HEK293 (cell line): ENCODE data around the gene SPOCK3.

Experiments used
- CTCF ChIA-PET: fragments of 350-600 bp; formaldehyde crosslinking; extraction: SDS; loops from one replicate; lab custom pipeline; 2021; ENCODE audit warnings: antibody characterized with exemption; lab: Yijun Ruan, JAX
- POLR2A ChIA-PET: fragments of 300-600 bp; formaldehyde crosslinking; extraction: SDS; loops from one replicate; lab custom pipeline; 2020; ENCODE audit warnings: antibody characterized with exemption, inconsistent platforms; lab: Yijun Ruan, JAX
- H3K27ac ChIP-seq: fragments of 200-500 bp; sonication (Bioruptor generic); 2 replicates; pipeline ENCODE4 v1.5.1; 2014; ENCODE audit warnings: low read depth, low read length, control low read depth, inconsistent platforms; ENCODE audit errors: extremely low read depth
- H3K36me3 ChIP-seq, 2 experiments: fragments of 200-500 bp in 1 of 2; sonication (Bioruptor generic) in 1 of 2; 1 replicate in 1 of 2; 2 replicates in 1 of 2; pipeline ENCODE4 v1.5.1; 2014 to 2017; ENCODE audit warnings: inconsistent platforms in 2 of 2, low read length in 2 of 2; ENCODE audit not compliant: control insufficient read depth in 2 of 2, insufficient read depth in 1 of 2
- H3K4me1 ChIP-seq: fragments of 200-500 bp; sonication (Bioruptor generic); 2 replicates; pipeline ENCODE4 v1.5.1; 2014; ENCODE audit warnings: mild to moderate bottlenecking, low read length, inconsistent platforms; ENCODE audit not compliant: control insufficient read depth, insufficient read depth
- H3K4me3 ChIP-seq: 2 replicates; pipeline ENCODE4 v1.5.1; 2011; ENCODE audit warnings: low read depth, mild to moderate bottlenecking, control low read depth, low read length, moderate library complexity
- H3K9me3 ChIP-seq: fragments of 200-500 bp; sonication (Bioruptor generic); 2 replicates; pipeline ENCODE4 v1.5.1; 2014; ENCODE audit warnings: low read depth, low read length, inconsistent platforms; ENCODE audit not compliant: control insufficient read depth, insufficient read depth
- GLIS1 ChIP-seq: fragments of 450-650 bp; formaldehyde crosslinking; IDR thresholded peaks from 2 replicates; pipeline ENCODE4 v1.5.1; 2016; ENCODE audit warnings: missing biosample characterization, missing genetic modification characterization
- HOXA7 ChIP-seq: sonication (generic); formaldehyde crosslinking; IDR thresholded peaks from 2 replicates; pipeline ENCODE4 v1.8.1; 2022; ENCODE audit warnings: missing genetic modification reagents, borderline replicate concordance
- KLF7 ChIP-seq: fragments of 450-650 bp; formaldehyde crosslinking; IDR thresholded peaks from 2 replicates; pipeline ENCODE4 v1.5.1; 2016; ENCODE audit warnings: missing biosample characterization, missing genetic modification characterization, borderline replicate concordance
- MZF1 ChIP-seq: fragments of 450-650 bp; formaldehyde crosslinking; IDR thresholded peaks from 2 replicates; pipeline ENCODE4 v1.5.1; 2017; ENCODE audit warnings: missing biosample characterization, missing genetic modification characterization, borderline replicate concordance
- OVOL3 ChIP-seq: fragments of 450-650 bp; formaldehyde crosslinking; IDR thresholded peaks from 2 replicates; pipeline ENCODE4 v1.5.1; 2016; ENCODE audit warnings: missing biosample characterization, missing genetic modification characterization
- PRDM1 ChIP-seq: fragments of 450-650 bp; formaldehyde crosslinking; IDR thresholded peaks from 2 replicates; pipeline ENCODE4; 2016; ENCODE audit warnings: missing biosample characterization, missing genetic modification characterization
- REST ChIP-seq: fragments of 450-650 bp; formaldehyde crosslinking; IDR thresholded peaks from 2 replicates; pipeline ENCODE4 v1.5.1; 2016; ENCODE audit warnings: missing biosample characterization, missing genetic modification characterization
- ZBTB21 ChIP-seq: fragments of 450-650 bp; formaldehyde crosslinking; IDR thresholded peaks from 2 replicates; pipeline ENCODE4 v1.5.1; 2017; ENCODE audit warnings: missing biosample characterization, missing genetic modification characterization
- ZBTB7A ChIP-seq: fragments of 450-650 bp; formaldehyde crosslinking; IDR thresholded peaks from 2 replicates; pipeline ENCODE4 v1.5.1; 2016; ENCODE audit warnings: low read depth, missing biosample characterization, missing genetic modification characterization
- ZNF10 ChIP-seq: fragments of 450-650 bp; formaldehyde crosslinking; IDR thresholded peaks from 2 replicates; pipeline ENCODE4 v1.5.1; 2017; ENCODE audit warnings: missing biosample characterization, missing genetic modification characterization
- ZNF19 ChIP-seq: fragments of 450-650 bp; formaldehyde crosslinking; IDR thresholded peaks from 2 replicates; pipeline ENCODE4; 2016; ENCODE audit warnings: missing biosample characterization, missing genetic modification characterization, low read depth
- ZNF24 ChIP-seq: fragments of 450-650 bp; formaldehyde crosslinking; IDR thresholded peaks from 2 replicates; pipeline ENCODE4 v1.5.1; 2016; ENCODE audit warnings: missing biosample characterization, missing genetic modification characterization
- ZNF274 ChIP-seq, 2 experiments: fragments of 200-500 bp in 1 of 2; fragments of 450-650 bp in 1 of 2; sonication (Bioruptor generic) in 1 of 2; formaldehyde crosslinking in 1 of 2; IDR thresholded peaks; 2 replicates each; pipeline versions ENCODE4 v1.5.1 to v1.6.1; 2014 to 2016; ENCODE audit warnings: borderline replicate concordance in 1 of 2, inconsistent platforms in 1 of 2, low read length in 1 of 2, missing biosample characterization in 1 of 2, missing genetic modification characterization in 1 of 2
- ZNF354C ChIP-seq: fragments of 450-650 bp; formaldehyde crosslinking; IDR thresholded peaks from 2 replicates; pipeline ENCODE4 v1.5.1; 2016; ENCODE audit warnings: missing biosample characterization, missing genetic modification characterization, low read depth, borderline replicate concordance
- ZNF404 ChIP-seq: fragments of 450-650 bp; formaldehyde crosslinking; IDR thresholded peaks from 2 replicates; pipeline ENCODE4 v1.5.1; 2017; ENCODE audit warnings: missing biosample characterization, missing genetic modification characterization
- ZNF473 ChIP-seq: fragments of 450-650 bp; formaldehyde crosslinking; IDR thresholded peaks from 2 replicates; pipeline ENCODE4 v1.5.1; 2017; ENCODE audit warnings: missing biosample characterization, missing genetic modification characterization
- ZNF513 ChIP-seq: fragments of 450-650 bp; IDR thresholded peaks from 2 replicates; pipeline ENCODE4 v1.5.1; 2018; ENCODE audit warnings: missing biosample characterization, missing genetic modification characterization
- ZNF621 ChIP-seq: fragments of 450-650 bp; formaldehyde crosslinking; IDR thresholded peaks from 2 replicates; pipeline ENCODE4 v1.5.1; 2017; ENCODE audit warnings: missing biosample characterization, missing genetic modification characterization
- ZNF623 ChIP-seq: fragments of 450-650 bp; formaldehyde crosslinking; IDR thresholded peaks from 2 replicates; pipeline ENCODE4 v1.5.1; 2016; ENCODE audit warnings: missing biosample characterization, missing genetic modification characterization
- ZNF629 ChIP-seq: fragments of 450-650 bp; formaldehyde crosslinking; IDR thresholded peaks from 2 replicates; pipeline ENCODE4 v1.5.1; 2017; ENCODE audit warnings: missing biosample characterization, missing genetic modification characterization
- ZNF701 ChIP-seq: fragments of 450-650 bp; formaldehyde crosslinking; IDR thresholded peaks from 2 replicates; pipeline ENCODE4 v1.5.1; 2016; ENCODE audit warnings: missing biosample characterization, missing genetic modification characterization
- ZNF747 ChIP-seq: fragments of 450-650 bp; formaldehyde crosslinking; IDR thresholded peaks from 2 replicates; pipeline ENCODE4 v1.5.1; 2016; ENCODE audit warnings: missing biosample characterization, missing genetic modification characterization
- ZNF791 ChIP-seq: fragments of 450-650 bp; formaldehyde crosslinking; IDR thresholded peaks from 2 replicates; pipeline ENCODE4 v1.5.1; 2016; ENCODE audit warnings: missing biosample characterization, missing genetic modification characterization
- ZNF843 ChIP-seq: fragments of 450-650 bp; formaldehyde crosslinking; IDR thresholded peaks from 2 replicates; pipeline ENCODE4 v1.5.1; 2016; ENCODE audit warnings: missing biosample characterization, missing genetic modification characterization
- TF ChIP-seq, protein P1 (sequence below): fragments of 450-650 bp; IDR thresholded peaks from 2 replicates; pipeline ENCODE4 v1.5.1; 2018; ENCODE audit warnings: missing biosample characterization, mild to moderate bottlenecking, missing genetic modification characterization

Gene SPOCK3

DNA sequence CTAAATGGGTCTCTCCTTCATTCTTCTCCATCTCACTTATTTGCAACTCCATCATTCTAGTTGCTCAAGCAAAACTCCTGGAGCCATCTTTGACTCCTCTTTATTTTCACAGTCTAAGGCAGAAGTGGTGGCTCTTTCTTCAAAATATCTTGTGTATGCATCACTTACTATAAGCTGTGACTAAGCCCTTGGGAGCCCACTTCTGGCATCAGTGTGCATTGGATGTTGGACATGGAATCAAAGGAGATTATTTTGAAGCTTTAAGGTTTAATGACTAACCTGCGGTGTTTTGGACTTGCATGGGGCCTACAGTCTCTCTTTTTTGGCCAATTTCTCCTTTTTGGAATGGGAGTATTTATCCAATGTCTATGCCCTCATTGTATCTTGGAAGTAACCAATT is 276.8 kb downstream of the SPOCK3 start:
- no peak for TF ChIP-seq ZNF629 (tag by site-specific recombination)
- TF ChIP-seq PRDM1 (tag by site-specific recombination) = no peak
- no peak for TF ChIP-seq ZBTB21 (tag by site-specific recombination)
- no peak for TF ChIP-seq ZNF404 (tag by site-specific recombination)
- no peak for TF ChIP-seq ZNF473 (tag by site-specific recombination)
- TF ChIP-seq ZNF747 = no peak
- no peak for TF ChIP-seq ZNF274 (IDR thresholded peaks at IDR 0.05; ENCODE audit: low read length)
- no peak for TF ChIP-seq ZNF274 (tag by site-specific recombination; IDR thresholded peaks at IDR 0.05; ENCODE audit: borderline replicate concordance)
- no peak for TF ChIP-seq ZNF513 (tag by site-specific recombination)
- no peak for TF ChIP-seq ZNF701 (tag by site-specific recombination)
- no peak for TF ChIP-seq ZNF24
- TF ChIP-seq ZNF843 (tag by site-specific recombination) = no peak
- CTCF ChIA-PET = no interaction called here
- Histone ChIP-seq H3K9me3 (no peaks in the 10 kb centered on the region), H3K4me1 (no peaks in the 10 kb centered on the region), H3K36me3 (no peaks in the 10 kb centered on the region), H3K4me3 (no peak overlapping the region), H3K27ac (no peak overlapping the region)
- POLR2A ChIA-PET = no interaction called here

GRCh38 chr4:166956484-166956883 is 277.8 kb downstream of the SPOCK3 start:
- no peaks in the 10 kb centered on the region for H3K36me3 ChIP-seq
- POLR2A ChIA-PET = no interaction called here
- TF ChIP-seq KLF7 (no peak), ZNF274 (IDR thresholded peaks at IDR 0.05; ENCODE audit: low read length) (no peak), ZNF274 (tag by site-specific recombination; IDR thresholded peaks at IDR 0.05; ENCODE audit: borderline replicate concordance) (no peak)
- H3K27ac ChIP-seq = no peak overlapping the region
- CTCF ChIA-PET = no interaction called here
- no peak overlapping the region for H3K4me3 ChIP-seq
- H3K4me1 ChIP-seq = no peaks in the 10 kb centered on the region
- no peaks in the 10 kb centered on the region for H3K9me3 ChIP-seq

DNA sequence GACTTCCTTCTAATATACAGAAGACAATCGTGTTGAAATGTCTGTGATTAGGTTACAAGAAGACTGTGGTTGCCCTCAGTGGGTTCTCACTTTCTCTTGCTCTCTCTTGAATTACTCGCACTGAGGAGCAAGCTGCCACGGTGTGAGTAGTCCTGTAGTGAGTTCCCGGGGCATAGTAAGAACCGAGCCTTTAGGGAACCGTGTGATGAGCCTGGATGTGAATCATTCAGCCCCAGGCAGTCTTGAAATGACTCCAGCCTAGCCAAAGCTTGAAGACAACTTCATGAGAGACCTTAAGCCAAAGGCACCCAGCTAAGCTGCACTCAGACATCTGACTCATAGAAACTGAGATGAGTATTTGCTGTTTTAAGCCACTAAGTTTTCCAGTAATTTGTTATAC is 292.7 kb downstream of the SPOCK3 start:
- Histone ChIP-seq H3K4me1 (no peaks in the 10 kb centered on the region), H3K4me3 (no peak overlapping the region), H3K36me3 (no peaks in the 10 kb centered on the region), H3K9me3 (no peaks in the 10 kb centered on the region), H3K27ac (no peak overlapping the region)
- POLR2A ChIA-PET = no interaction called here
- CTCF ChIA-PET = no interaction called here
- TF ChIP-seq ZNF473 (tag by site-specific recombination) (no peak), ZNF621 (tag by site-specific recombination) (no peak), ZNF19 (tag by site-specific recombination) (no peak), GLIS1 (no peak), OVOL3 (tag by site-specific recombination) (no peak), HOXA7 (no peak), MZF1 (tag by site-specific recombination) (no peak), ZNF513 (tag by site-specific recombination) (no peak), ZNF10 (no peak), ZNF623 (tag by site-specific recombination) (no peak), REST (tag by site-specific recombination) (no peak), ZBTB7A (tag by site-specific recombination) (no peak), ZNF354C (tag by site-specific recombination) (no peak), ZNF791 (tag by site-specific recombination) (no peak), KLF7 (no peak)
- TF ChIP-seq, protein P1, sequence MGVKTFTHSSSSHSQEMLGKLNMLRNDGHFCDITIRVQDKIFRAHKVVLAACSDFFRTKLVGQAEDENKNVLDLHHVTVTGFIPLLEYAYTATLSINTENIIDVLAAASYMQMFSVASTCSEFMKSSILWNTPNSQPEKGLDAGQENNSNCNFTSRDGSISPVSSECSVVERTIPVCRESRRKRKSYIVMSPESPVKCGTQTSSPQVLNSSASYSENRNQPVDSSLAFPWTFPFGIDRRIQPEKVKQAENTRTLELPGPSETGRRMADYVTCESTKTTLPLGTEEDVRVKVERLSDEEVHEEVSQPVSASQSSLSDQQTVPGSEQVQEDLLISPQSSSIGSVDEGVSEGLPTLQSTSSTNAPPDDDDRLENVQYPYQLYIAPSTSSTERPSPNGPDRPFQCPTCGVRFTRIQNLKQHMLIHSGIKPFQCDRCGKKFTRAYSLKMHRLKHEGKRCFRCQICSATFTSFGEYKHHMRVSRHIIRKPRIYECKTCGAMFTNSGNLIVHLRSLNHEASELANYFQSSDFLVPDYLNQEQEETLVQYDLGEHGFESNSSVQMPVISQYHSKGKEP (tag by site-specific recombination) = no peak
